Measurements from ENCODE around the gene SIM2.

The SIM2 gene

GRCh38 chr21:36732217-36732616, 33.3 kb downstream of the SIM2 start:
- no peak for TF ChIP-seq CTCF (conservative IDR thresholded peaks at IDR 0.05; ENCODE audit: low read depth, low read length)

DNA sequence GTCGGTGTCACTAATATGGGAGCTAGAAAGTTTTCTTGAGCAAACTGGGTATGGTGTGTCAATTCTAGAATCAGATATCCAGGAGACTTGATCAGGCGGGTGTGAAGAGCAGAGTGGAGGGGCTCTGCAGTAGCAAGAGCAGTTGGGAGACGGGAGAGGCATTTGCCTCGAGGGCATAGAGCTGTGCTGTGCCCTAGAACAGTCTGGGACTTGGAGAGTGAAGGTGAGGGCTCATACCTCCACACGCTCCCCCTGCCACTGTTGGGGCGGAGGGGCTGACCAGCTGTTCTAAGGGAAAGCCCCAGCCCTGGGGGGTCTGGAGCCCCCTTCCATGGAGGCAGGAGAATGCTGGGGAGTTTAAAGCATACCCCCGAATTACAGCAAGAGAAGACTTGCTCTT, 33.8 kb downstream of the SIM2 start:
- TF ChIP-seq CTCF (conservative IDR thresholded peaks at IDR 0.05; ENCODE audit: low read depth, low read length): no peak

More at GRCh38 chr21:36732217-36732616, 33.3 kb downstream of the SIM2 start:
- H3K4me3 ChIP-seq (ENCODE audit: low read length): no peak overlapping the region
- no peak for DNase-seq (ENCODE audit: low read depth)

GRCh38 chr21:36733857-36734256, 34.9 kb downstream of the SIM2 start:
- TF ChIP-seq CTCF (conservative IDR thresholded peaks at IDR 0.05; ENCODE audit: low read depth, low read length): no peak

More for the DNA sequence above, 33.8 kb downstream of the SIM2 start:
- no peak for DNase-seq (ENCODE audit: low read depth)
- no peak overlapping the region for H3K4me3 ChIP-seq (ENCODE audit: low read length)

GRCh38 chr21:36734367-36735200, 35.7 kb downstream of the SIM2 start:
- TF ChIP-seq CTCF (conservative IDR thresholded peaks at IDR 0.05; ENCODE audit: low read depth, low read length): no peak
- no peak for DNase-seq (ENCODE audit: low read depth)
- no peak overlapping the region for H3K4me3 ChIP-seq (ENCODE audit: low read length)

More at GRCh38 chr21:36733857-36734256, 34.9 kb downstream of the SIM2 start:
- no peak for DNase-seq (ENCODE audit: low read depth)
- H3K4me3 ChIP-seq (ENCODE audit: low read length): no peak overlapping the region

DNA sequence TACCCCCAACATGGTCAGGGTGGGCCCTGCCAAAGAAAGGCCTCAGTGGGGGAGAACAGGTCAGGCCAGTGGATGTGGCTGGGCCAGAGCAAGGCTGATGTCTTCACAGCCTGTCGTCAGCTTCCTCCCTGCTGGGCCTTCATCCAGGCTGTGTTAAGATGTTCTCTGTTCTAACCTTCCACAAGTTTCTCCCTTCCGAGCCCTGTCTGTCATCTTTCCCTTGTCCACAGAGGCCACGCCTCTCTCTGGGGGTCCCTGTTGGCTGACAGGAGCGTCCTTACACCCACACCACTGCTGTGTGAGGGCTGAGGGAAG, 36.2 kb downstream of the SIM2 start:
- no peak overlapping the region for H3K4me3 ChIP-seq (ENCODE audit: low read length)
- no peak for DNase-seq (ENCODE audit: low read depth)
- no peak for TF ChIP-seq CTCF (conservative IDR thresholded peaks at IDR 0.05; ENCODE audit: low read depth, low read length)

DNA sequence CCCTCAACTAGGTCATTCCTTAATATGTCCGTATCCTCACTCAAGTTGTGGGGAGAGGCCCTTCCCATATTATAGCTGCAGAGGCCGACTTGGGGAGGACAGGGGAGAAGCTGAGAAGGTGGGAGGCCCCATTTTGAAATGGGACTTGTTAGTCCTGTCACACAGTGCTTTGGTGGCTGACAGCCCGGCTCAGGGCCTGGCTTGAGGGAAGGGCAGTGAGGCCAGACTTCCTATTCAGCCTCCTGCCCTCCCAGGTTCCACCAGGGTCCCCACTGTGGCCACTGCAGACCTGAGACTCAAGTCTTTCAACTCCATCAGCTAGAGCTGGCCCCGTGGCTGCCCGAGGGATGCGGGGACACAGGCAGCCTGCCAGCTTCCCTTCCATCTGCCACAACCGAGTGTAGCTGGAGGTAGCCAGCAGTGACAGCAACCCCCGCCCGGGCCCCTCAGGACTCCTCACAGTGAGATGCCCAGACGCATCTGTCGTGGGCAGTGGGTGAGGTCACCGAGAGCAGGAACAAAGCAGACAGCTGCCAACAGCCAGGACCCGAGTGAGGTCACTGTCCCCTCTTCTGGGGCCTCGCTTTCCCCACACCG, 36.9 kb downstream of the SIM2 start:
- no peak for DNase-seq (ENCODE audit: low read depth)
- TF ChIP-seq CTCF (conservative IDR thresholded peaks at IDR 0.05; ENCODE audit: low read depth, low read length): no peak
- H3K4me3 ChIP-seq (ENCODE audit: low read length): no peak overlapping the region

Measured in retinal pigment epithelial cell (primary cell).